Heart left ventricle (tissue), 16 donors: ENCODE measurements around the gene ATP2A1. TPM values are rescaled to one million over a fixed set of nuclear protein-coding genes. Genes with fewer than 3 reads are reported as not detected.

ENCODE experiments used
- ATAC-seq, 4 donors: fragments of 200-7000 bp; cut with Tn5 transposase; one replicate each; pipeline ENCODE4 v1.9.1; 2020 to 2022; ENCODE audit warnings: moderate library complexity in 4 of 4, mild to moderate bottlenecking in 3 of 4, moderate number of reproducible peaks in 1 of 4
- DNase-seq, 5 donors: peaks; one replicate each; pipeline ENCODE4 v3.0.0-alpha.2; 2020
- H3K27ac ChIP-seq, 12 donors: fragments of 200-600 bp; sonication (generic) in 4 of 12; one replicate each; pipeline versions ENCODE4 v1.5.0 to v1.8.0; 2016 to 2022; ENCODE audit warnings: mild to moderate bottlenecking in 2 of 12
- H3K27me3 ChIP-seq, 9 donors: fragments of 200-600 bp; sonication (generic) in 2 of 9; one replicate each; pipeline versions ENCODE4 v1.5.1 to v1.8.0; 2016 to 2022; ENCODE audit warnings: mild to moderate bottlenecking in 3 of 9
- H3K36me3 ChIP-seq, 9 donors: fragments of 200-600 bp; sonication (generic) in 2 of 9; one replicate each; pipeline versions ENCODE4 v1.5.0 to v1.8.0; 2018 to 2022; ENCODE audit warnings: mild to moderate bottlenecking in 2 of 9
- H3K4me1 ChIP-seq, 12 donors: fragments of 200-600 bp; sonication (generic) in 4 of 12; one replicate each; pipeline versions ENCODE4 v1.5.0 to v1.8.0; 2016 to 2022; ENCODE audit warnings: mild to moderate bottlenecking in 3 of 12
- H3K4me3 ChIP-seq, 12 donors: fragments of 200-600 bp; sonication (generic) in 4 of 12; one replicate each; pipeline versions ENCODE4 v1.5.0 to v1.8.0; 2017 to 2022; ENCODE audit warnings: mild to moderate bottlenecking in 9 of 12, moderate library complexity in 4 of 12
- H3K9me3 ChIP-seq, 12 donors: fragments of 200-600 bp; sonication (generic) in 4 of 12; one replicate each; pipeline versions ENCODE4 v1.5.0 to v1.8.0; 2016 to 2022; ENCODE audit warnings: mild to moderate bottlenecking in 1 of 12
- POLR2A ChIP-seq, 2 donors: fragments of 450-650 bp; IDR thresholded peaks; one replicate each; pipeline ENCODE4 v1.6.1; 2017; ENCODE audit warnings: antibody characterized with exemption in 2 of 2, mild to moderate bottlenecking in 2 of 2, moderate library complexity in 2 of 2
- WGBS, 4 donors: extraction: QIAGEN DNeasy Blood & Tissue Kit in 2 of 4; methylation state at CpG; one replicate each; pipeline versions ENCODE4 v1.1.5 to v1.1.7; 2013 to 2018; 5-methylcytosine and 5-hydroxymethylcytosine counted together
- intact Hi-C, 10 donors: fragments of 100-400 bp; cut with DNase I; formaldehyde crosslinking; loops; one replicate each; pipeline versions ENCODE4 v1.11.1 to v1.14.2; 2022
- long read RNA-seq, 3 donors: library from polyadenylated mRNA; unstranded; transcript quantifications; one replicate each; pipeline ENCODE4 v2.0.0, GENCODE V29; 2020 to 2021
- polyA plus RNA-seq, 2 donors: library from polyadenylated mRNA; stranded (reverse); fragments of 200-250 nt; gene quantifications; one replicate each; pipeline ENCODE4 v1.2.3, GENCODE V29; 2013
- total RNA-seq, 9 donors: library from RNA; depleted of rRNA in 2 of 9; stranded (reverse); fragments of >200 nt in 2 of 9; fragmentation: NEBNext Ultra II Directional in 3 of 9; extraction: Animal tissue kit (Norgen Biotek cat#: 25700) in 3 of 9; gene quantifications; one replicate each; pipeline versions ENCODE4 v1.1.0 to v1.2.4, GENCODE V29; 2016 to 2023
- TF ChIP-seq, protein P1 (sequence below), 12 donors: fragments of 200-600 bp; sonication (generic) in 4 of 12; IDR thresholded peaks; one replicate each; pipeline versions ENCODE4 v1.5.0 to v1.8.0; 2018 to 2022; ENCODE audit warnings: antibody characterized with exemption in 12 of 12, mild to moderate bottlenecking in 5 of 12
- donor health status: ischemic (EF 13 %, LVEDD 7.1; RV severe dilation, severe dysfunction).
- donor health status: healthy with polysubstance abuse.
- donor health status: DM: no; HTN: yes; CAD: no.
- donor health status: DM: no; HTN: no; CAD: no.
- donor health status: ischemic (EF 25% LVEDD 6.9; RV normal size, moderate dysfunction).
- donor health status: ischemic (EF 25% LVEDD 5.7; RV mildly dilated, moderate dysfunction).
- donor health status: healthy.
- donor health status: DM: yes; HTN: yes; CAD: no.
- donor health status: ischemic (EF 35%, LVEDD 5.7; RV mildly dilated, moderate dysfunction).
- donor health status: nonischemic (EF 11% LVEDD 7.7; RV severe dilation, severe dysfunction).
- donor health status: DM: yes; HTN: yes; CAD: no.
- donor health status: PGD.
- donor health status: ischemic (EF 29% LVEDD 5.4; RV normal size, mild dysfunction).
- donor health status: nonischemic (EF 23%, LVEDD 6.1; RV moderate dilation, normal function).

Gene ATP2A1
- total RNA-seq (under 1 TPM in 5 of 9 donors, not detected in 4; 0.15 to 0.63 (median 0.52) TPM), polyA plus RNA-seq (under 1 TPM; 0.06 to 0.19 TPM)
- long read RNA-seq, donor 1, result 0 reads
- long read RNA-seq, donor 2, partial matches to known transcripts, result 0 of 1 reads
- long read RNA-seq, donor 2, other reads (novel, unspliced or antisense), result 1 of 1 reads
- long read RNA-seq, donor 3, result 0 reads

- intact Hi-C loops, result loop anchor here in 5 of 10 donors (2.0 to 5.0 kb wide), 5 partner anchors 44 to 69 kb away; partner anchors contain the start of gene ATXN2L (in 1 of the 5)
- H3K36me3 ChIP-seq, result peaks cover 0 to 17% (median 13%) of the 10 kb centered on the region in 9 donors
- no peak for DNase-seq
- H3K4me1 ChIP-seq, result peaks cover 4 to 16% (median 11%) of the 10 kb centered on the region in 12 donors
- TF ChIP-seq, protein P1, sequence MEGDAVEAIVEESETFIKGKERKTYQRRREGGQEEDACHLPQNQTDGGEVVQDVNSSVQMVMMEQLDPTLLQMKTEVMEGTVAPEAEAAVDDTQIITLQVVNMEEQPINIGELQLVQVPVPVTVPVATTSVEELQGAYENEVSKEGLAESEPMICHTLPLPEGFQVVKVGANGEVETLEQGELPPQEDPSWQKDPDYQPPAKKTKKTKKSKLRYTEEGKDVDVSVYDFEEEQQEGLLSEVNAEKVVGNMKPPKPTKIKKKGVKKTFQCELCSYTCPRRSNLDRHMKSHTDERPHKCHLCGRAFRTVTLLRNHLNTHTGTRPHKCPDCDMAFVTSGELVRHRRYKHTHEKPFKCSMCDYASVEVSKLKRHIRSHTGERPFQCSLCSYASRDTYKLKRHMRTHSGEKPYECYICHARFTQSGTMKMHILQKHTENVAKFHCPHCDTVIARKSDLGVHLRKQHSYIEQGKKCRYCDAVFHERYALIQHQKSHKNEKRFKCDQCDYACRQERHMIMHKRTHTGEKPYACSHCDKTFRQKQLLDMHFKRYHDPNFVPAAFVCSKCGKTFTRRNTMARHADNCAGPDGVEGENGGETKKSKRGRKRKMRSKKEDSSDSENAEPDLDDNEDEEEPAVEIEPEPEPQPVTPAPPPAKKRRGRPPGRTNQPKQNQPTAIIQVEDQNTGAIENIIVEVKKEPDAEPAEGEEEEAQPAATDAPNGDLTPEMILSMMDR (IDR thresholded peaks at IDR 0.05), result no peak
- TF ChIP-seq POLR2A (IDR thresholded peaks at IDR 0.05), result no peak
- H3K27me3 ChIP-seq, result peaks cover 0 to 10% (median 0%) of the 10 kb centered on the region in 9 donors
- 73 to 79% (median 76%) methylated on average over 25 of the region's 25 CpGs for WGBS, 4 donors
- peak within 1 kb of the TSS in 1 of 12 donors; percentile 56 for H3K27ac ChIP-seq
- H3K9me3 ChIP-seq, result no peaks in the 10 kb centered on the region
- ATAC-seq, result no peak
- H3K4me3 ChIP-seq, result peak within 1 kb of the TSS; percentile 29 to 92 (median 69)
Observed at GRCh38 chr16:28878083-28878926, at the start of gene ATP2A1. TSS of gene ATP2A1 (plus strand) at chr16:28878488. CDS start at chr16:28878672, 184 bp downstream.

GRCh38 chr16:28829747-28830146, 48.5 kb upstream of the ATP2A1 start:
- TF ChIP-seq, protein P1 (IDR thresholded peaks at IDR 0.05), result no peak

DNA sequence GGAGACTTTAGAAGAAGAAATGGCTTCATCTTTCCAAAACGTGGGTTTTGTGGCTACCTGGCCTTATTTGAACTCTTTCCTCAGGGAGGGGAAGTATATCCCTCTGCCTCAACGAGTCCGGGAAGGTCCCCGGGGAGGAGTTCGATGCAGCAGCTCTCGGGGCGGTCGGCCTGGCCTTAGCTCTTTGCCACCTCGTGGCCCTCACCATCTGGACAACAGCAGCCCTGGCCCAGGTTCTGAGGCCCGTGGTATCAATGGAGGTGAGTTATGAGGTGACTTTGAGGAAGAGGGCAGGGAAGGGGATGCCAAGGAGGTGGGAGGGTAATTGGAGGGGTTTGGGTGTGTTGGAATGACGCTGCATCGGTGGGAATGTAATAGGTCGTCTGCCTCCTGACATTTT, 47.8 kb upstream of the ATP2A1 start:
- H3K36me3 ChIP-seq, result peaks cover 6 to 100% (median 100%) of the 10 kb centered on the region in 9 donors
- ATAC-seq, result no peak
- TF ChIP-seq, protein P1 (IDR thresholded peaks at IDR 0.05), result no peak
- no peak for TF ChIP-seq POLR2A (IDR thresholded peaks at IDR 0.05)

More at GRCh38 chr16:28829747-28830146, 48.5 kb upstream of the ATP2A1 start:
- no peak overlapping the region for H3K27ac ChIP-seq
- no peaks in the 10 kb centered on the region for H3K9me3 ChIP-seq
- WGBS, 4 donors, result 92 to 95% (median 94%) methylated on average over 13 of the region's 13 CpGs
- H3K27me3 ChIP-seq, result no peaks in the 10 kb centered on the region
- ATAC-seq (no peak), DNase-seq (no peak)
- no peak overlapping the region for H3K4me3 ChIP-seq
- peaks cover 6 to 99% (median 93%) of the 10 kb centered on the region in 9 donors for H3K36me3 ChIP-seq
- H3K4me1 ChIP-seq, result peaks cover 0 to 16% (median 13%) of the 10 kb centered on the region in 12 donors
- intact Hi-C loops, result no loop called here

DNA sequence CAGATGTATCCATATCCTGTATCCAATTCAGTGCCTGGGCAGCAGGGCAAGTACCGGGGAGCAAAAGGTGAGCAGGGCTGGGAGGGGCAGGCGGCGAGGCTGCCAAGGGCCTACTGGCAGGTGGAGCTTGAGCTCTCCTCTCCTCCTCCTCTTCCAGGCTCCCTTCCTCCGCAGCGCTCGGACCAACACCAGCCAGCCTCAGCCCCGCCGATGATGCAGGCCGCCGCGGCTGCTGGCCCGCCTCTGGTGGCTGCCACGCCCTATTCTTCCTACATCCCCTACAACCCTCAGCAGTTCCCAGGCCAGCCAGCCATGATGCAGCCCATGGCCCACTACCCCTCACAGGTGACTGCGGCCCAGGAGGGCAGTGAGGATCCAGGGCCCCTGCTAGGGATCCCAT, 43.9 kb upstream of the ATP2A1 start:
- DNase-seq (no peak), ATAC-seq (no peak)
- TF ChIP-seq POLR2A (IDR thresholded peaks at IDR 0.05), result no peak
- TF ChIP-seq, protein P1 (IDR thresholded peaks at IDR 0.05), result no peak
- no peaks in the 10 kb centered on the region for H3K9me3 ChIP-seq
- WGBS, 4 donors, result 88 to 97% (median 93%) methylated on average over 14 of the region's 14 CpGs
- peaks cover 6 to 98% (median 90%) of the 10 kb centered on the region in 9 donors for H3K36me3 ChIP-seq
- no peak overlapping the region for H3K27ac ChIP-seq
- H3K4me3 ChIP-seq, result no peak overlapping the region
- no peaks in the 10 kb centered on the region for H3K4me1 ChIP-seq
- H3K27me3 ChIP-seq, result no peaks in the 10 kb centered on the region
- intact Hi-C loops, result no loop called here

More for the DNA sequence above, 47.8 kb upstream of the ATP2A1 start:
- WGBS, 4 donors, result 87 to 89% (median 88%) methylated on average over 13 of the region's 13 CpGs
- peaks cover 0 to 8% (median 5%) of the 10 kb centered on the region in 12 donors for H3K4me1 ChIP-seq
- H3K4me3 ChIP-seq, result no peak overlapping the region
- no peak overlapping the region for H3K27ac ChIP-seq
- DNase-seq, result no peak
- H3K9me3 ChIP-seq, result no peaks in the 10 kb centered on the region
- H3K27me3 ChIP-seq, result no peaks in the 10 kb centered on the region
- intact Hi-C loops, result no loop called here
